WTC11 (cell line): ENCODE data around the gene ZNF277. TPM values are rescaled to one million over a fixed set of nuclear protein-coding genes. Genes with fewer than 3 reads are reported as not detected.

Source experiments
- ATAC-seq: fragments of 200-7000 bp; cut with Tn5 transposase; 2 replicates; pipeline ENCODE4 v1.10.0; 2021; ENCODE audit warnings: mild to moderate bottlenecking, moderate library complexity
- CTCF ChIA-PET: fragments of 300-600 bp; sonication (Branson Sonifier 250); formaldehyde crosslinking; loops from one replicate; lab custom pipeline; 2021; ENCODE audit warnings: antibody characterized with exemption; lab: Charles Lee
- POLR2A ChIA-PET: fragments of 350-600 bp; sonication (Branson Sonifier 250); formaldehyde crosslinking; loops from one replicate; lab custom pipeline; 2021; ENCODE audit warnings: antibody characterized with exemption; lab: Charles Lee
- DNase-seq: peaks from one replicate; pipeline ENCODE4 v3.0.0; 2021; ENCODE audit warnings: low spot score
- H3K27ac Mint-ChIP-seq: 2 replicates; pipeline ENCODE4 v1.8.0; 2021; ENCODE audit warnings: mixed read lengths
- H3K27me3 Mint-ChIP-seq: 2 replicates; pipeline ENCODE4 v1.8.0; 2021; ENCODE audit warnings: low read depth, mild to moderate bottlenecking, moderate library complexity, mixed read lengths
- H3K36me3 Mint-ChIP-seq: 2 replicates; pipeline ENCODE4 v1.8.0; 2021; ENCODE audit warnings: mixed read lengths
- H3K4me1 Mint-ChIP-seq: 2 replicates; pipeline ENCODE4 v1.8.0; 2022; ENCODE audit warnings: mixed read lengths
- H3K4me3 Mint-ChIP-seq: 2 replicates; pipeline ENCODE4 v1.8.0; 2021; ENCODE audit warnings: mild to moderate bottlenecking, moderate library complexity, mixed read lengths
- H3K9me3 Mint-ChIP-seq: 2 replicates; pipeline ENCODE4 v1.8.0; 2021; ENCODE audit warnings: mixed read lengths
- ATF1 ChIP-seq: sonication (generic); formaldehyde crosslinking; IDR thresholded peaks from 2 replicates; pipeline ENCODE4 v1.8.1; 2023; ENCODE audit warnings: mild to moderate bottlenecking, moderate library complexity, missing genetic modification reagents
- CREM ChIP-seq: sonication (generic); formaldehyde crosslinking; IDR thresholded peaks from 2 replicates; pipeline ENCODE4 v1.8.1; 2022; ENCODE audit warnings: mild to moderate bottlenecking, missing genetic modification reagents, moderate library complexity
- ETV6 ChIP-seq: sonication (generic); formaldehyde crosslinking; IDR thresholded peaks from 2 replicates; pipeline ENCODE4 v1.8.1; 2022; ENCODE audit warnings: mild to moderate bottlenecking, missing genetic modification reagents
- FOXJ3 ChIP-seq: sonication (generic); formaldehyde crosslinking; IDR thresholded peaks from 2 replicates; pipeline ENCODE4 v1.9.0; 2021; ENCODE audit warnings: missing genetic modification reagents, mild to moderate bottlenecking, borderline replicate concordance
- GABPB1 ChIP-seq: sonication (generic); formaldehyde crosslinking; IDR thresholded peaks from 2 replicates; pipeline ENCODE4 v1.8.1; 2023; ENCODE audit warnings: mild to moderate bottlenecking, missing genetic modification reagents
- HMGA2 ChIP-seq: fragments of 250-450 bp; sonication (Bioruptor Pico); IDR thresholded peaks from 2 replicates; pipeline ENCODE4 v1.4.0; 2021; ENCODE audit warnings: mild to moderate bottlenecking, moderate library complexity
- IRF2 ChIP-seq: sonication (generic); formaldehyde crosslinking; IDR thresholded peaks from 2 replicates; pipeline ENCODE4 v1.8.0; 2022; ENCODE audit warnings: low read depth, missing genetic modification reagents, borderline replicate concordance
- NR1H2 ChIP-seq: sonication (generic); formaldehyde crosslinking; IDR thresholded peaks from 2 replicates; pipeline ENCODE4 v1.9.0; 2021; ENCODE audit warnings: mild to moderate bottlenecking, moderate library complexity, missing genetic modification reagents
- NR2C2 ChIP-seq: sonication (generic); formaldehyde crosslinking; IDR thresholded peaks from 2 replicates; pipeline ENCODE4 v1.8.0; 2022; ENCODE audit warnings: mild to moderate bottlenecking, missing genetic modification reagents
- PRRX2 ChIP-seq: fragments of 250-450 bp; sonication (Bioruptor Pico); IDR thresholded peaks from 2 replicates; pipeline ENCODE4 v1.8.0; 2021; ENCODE audit warnings: mild to moderate bottlenecking
- SMAD3 ChIP-seq: sonication (generic); formaldehyde crosslinking; IDR thresholded peaks from 2 replicates; pipeline ENCODE4 v1.8.0; 2022; ENCODE audit warnings: missing genetic modification reagents, mild to moderate bottlenecking, borderline replicate concordance
- SOX15 ChIP-seq: fragments of 250-450 bp; sonication (Bioruptor Pico); IDR thresholded peaks from 2 replicates; pipeline ENCODE4 v1.9.0; 2021; ENCODE audit warnings: mild to moderate bottlenecking
- TP53 ChIP-seq: sonication (generic); formaldehyde crosslinking; IDR thresholded peaks from 2 replicates; pipeline ENCODE4 v1.8.1; 2023; ENCODE audit warnings: mild to moderate bottlenecking, missing genetic modification reagents
- ZBTB21 ChIP-seq: sonication (generic); formaldehyde crosslinking; IDR thresholded peaks from 2 replicates; pipeline ENCODE4 v1.8.1; 2023; ENCODE audit warnings: mild to moderate bottlenecking, missing genetic modification reagents, borderline replicate concordance
- ZNF219 ChIP-seq: sonication (generic); formaldehyde crosslinking; IDR thresholded peaks from 2 replicates; pipeline ENCODE4 v1.8.0; 2023; ENCODE audit warnings: missing genetic modification reagents, mild to moderate bottlenecking, borderline replicate concordance
- ZNF232 ChIP-seq: sonication (generic); formaldehyde crosslinking; IDR thresholded peaks from 2 replicates; pipeline ENCODE4 v1.8.0; 2022; ENCODE audit warnings: mild to moderate bottlenecking, missing genetic modification reagents
- ZNF263 ChIP-seq: sonication (generic); formaldehyde crosslinking; IDR thresholded peaks from 2 replicates; pipeline ENCODE4 v1.8.1; 2022; ENCODE audit warnings: low read depth, mild to moderate bottlenecking, moderate library complexity, missing genetic modification reagents
- ZNF317 ChIP-seq: sonication (generic); formaldehyde crosslinking; IDR thresholded peaks from 2 replicates; pipeline ENCODE4 v1.8.1; 2023; ENCODE audit warnings: low read depth, mild to moderate bottlenecking, moderate library complexity, missing genetic modification reagents, borderline replicate concordance
- total RNA-seq: library from RNA; stranded (reverse); gene quantifications from 3 replicates; pipeline ENCODE4 v1.2.3, GENCODE V29; 2021
- TF ChIP-seq, protein P1 (sequence below): sonication (generic); formaldehyde crosslinking; IDR thresholded peaks from 2 replicates; pipeline ENCODE4 v1.8.1; 2022; ENCODE audit warnings: missing genetic modification reagents, borderline replicate concordance
- TF ChIP-seq, protein P2 (sequence below): sonication (generic); formaldehyde crosslinking; IDR thresholded peaks from 2 replicates; pipeline ENCODE4 v1.8.1; 2022; ENCODE audit warnings: low read depth, mild to moderate bottlenecking, moderate library complexity, missing genetic modification reagents, borderline replicate concordance
- TF ChIP-seq, protein P3 (sequence below): sonication (generic); formaldehyde crosslinking; IDR thresholded peaks from 2 replicates; pipeline ENCODE4 v1.8.1; 2023; ENCODE audit warnings: mild to moderate bottlenecking, moderate library complexity, missing genetic modification reagents
- TF ChIP-seq, protein P4 (sequence below): sonication (generic); formaldehyde crosslinking; IDR thresholded peaks from 2 replicates; pipeline ENCODE4 v1.8.0; 2022; ENCODE audit warnings: mild to moderate bottlenecking, missing genetic modification reagents
- TF ChIP-seq, protein P5 (sequence below): sonication (generic); formaldehyde crosslinking; conservative IDR thresholded peaks from 2 replicates; pipeline ENCODE4 v1.8.1; 2022; ENCODE audit warnings: mild to moderate bottlenecking, missing genetic modification reagents
- TF ChIP-seq, protein P6 (sequence below): sonication (generic); formaldehyde crosslinking; IDR thresholded peaks from 2 replicates; pipeline ENCODE4 v1.8.0; 2022; ENCODE audit warnings: mild to moderate bottlenecking, missing genetic modification reagents

The ZNF277 gene
- total RNA-seq, 1 experiment from 2014 or later, result 22.5 TPM

DNA sequence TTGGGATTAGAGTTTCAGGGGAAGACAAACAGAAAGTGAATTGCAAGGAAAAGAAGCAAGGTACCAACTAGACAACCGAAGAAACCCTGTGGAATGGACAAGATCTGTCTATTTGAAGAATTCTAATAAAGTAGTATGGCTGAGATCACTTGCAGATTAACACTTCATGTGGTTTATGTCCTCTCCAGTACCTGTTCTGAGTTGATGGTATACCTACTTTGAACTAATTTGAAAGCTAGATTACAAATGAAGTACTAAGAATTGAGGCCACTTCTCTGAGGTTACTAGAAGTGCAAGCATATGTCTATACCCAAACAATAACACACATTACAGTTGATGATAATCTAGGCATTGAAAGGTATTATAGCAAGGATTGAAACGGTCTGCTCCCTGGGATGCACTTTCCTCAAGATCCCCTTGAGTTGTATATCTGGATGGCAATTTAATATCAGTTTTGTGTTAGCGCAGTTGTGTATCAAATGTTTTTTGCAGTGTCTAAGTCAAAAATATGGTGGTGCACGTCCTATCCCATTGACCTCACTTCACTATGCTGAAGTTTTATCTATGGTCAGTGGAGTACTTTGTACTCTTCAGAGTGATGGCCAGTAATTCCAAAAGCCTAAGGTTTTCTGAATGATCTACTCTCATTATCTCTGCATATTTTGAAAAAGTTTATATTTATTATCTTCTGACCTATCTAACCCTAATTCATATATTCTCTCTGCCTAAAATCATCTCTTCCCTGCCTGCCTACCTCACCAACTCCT is 25.9 kb downstream of the ZNF277 start:
- ChIA-PET CTCF (no interaction called here), POLR2A (no interaction called here)
- Mint-ChIP-seq H3K36me3 (no peaks in the 10 kb centered on the region), H3K4me3 (no peak overlapping the region), H3K27ac (no peak overlapping the region)
- no peak for ATAC-seq
- no peak for DNase-seq
- TF ChIP-seq TP53 (CRISPR knock-in tag) (no peak), CREM (CRISPR knock-in tag) (no peak), PRRX2 (CRISPR knock-in tag) (no peak), ZNF219 (CRISPR knock-in tag) (no peak), NR2C2 (CRISPR knock-in tag) (no peak), FOXJ3 (CRISPR knock-in tag) (no peak), ZNF263 (CRISPR knock-in tag) (no peak), NR1H2 (CRISPR knock-in tag) (no peak), HMGA2 (CRISPR knock-in tag) (no peak), ZNF317 (CRISPR knock-in tag) (no peak)
- TF ChIP-seq, protein P1, sequence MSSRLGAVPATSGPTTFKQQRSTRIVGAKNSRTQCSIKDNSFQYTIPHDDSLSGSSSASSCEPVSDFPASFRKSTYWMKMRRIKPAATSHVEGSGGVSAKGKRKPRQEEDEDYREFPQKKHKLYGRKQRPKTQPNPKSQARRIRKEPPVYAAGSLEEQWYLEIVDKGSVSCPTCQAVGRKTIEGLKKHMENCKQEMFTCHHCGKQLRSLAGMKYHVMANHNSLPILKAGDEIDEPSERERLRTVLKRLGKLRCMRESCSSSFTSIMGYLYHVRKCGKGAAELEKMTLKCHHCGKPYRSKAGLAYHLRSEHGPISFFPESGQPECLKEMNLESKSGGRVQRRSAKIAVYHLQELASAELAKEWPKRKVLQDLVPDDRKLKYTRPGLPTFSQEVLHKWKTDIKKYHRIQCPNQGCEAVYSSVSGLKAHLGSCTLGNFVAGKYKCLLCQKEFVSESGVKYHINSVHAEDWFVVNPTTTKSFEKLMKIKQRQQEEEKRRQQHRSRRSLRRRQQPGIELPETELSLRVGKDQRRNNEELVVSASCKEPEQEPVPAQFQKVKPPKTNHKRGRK (CRISPR knock-in tag), result no peak
- TF ChIP-seq, all 79 proteins: peak for 0
- peaks cover 9% of the 10 kb centered on the region for H3K9me3 Mint-ChIP-seq
- peaks cover 8% of the 10 kb centered on the region for H3K4me1 Mint-ChIP-seq
- no peaks in the 10 kb centered on the region for H3K27me3 Mint-ChIP-seq

DNA sequence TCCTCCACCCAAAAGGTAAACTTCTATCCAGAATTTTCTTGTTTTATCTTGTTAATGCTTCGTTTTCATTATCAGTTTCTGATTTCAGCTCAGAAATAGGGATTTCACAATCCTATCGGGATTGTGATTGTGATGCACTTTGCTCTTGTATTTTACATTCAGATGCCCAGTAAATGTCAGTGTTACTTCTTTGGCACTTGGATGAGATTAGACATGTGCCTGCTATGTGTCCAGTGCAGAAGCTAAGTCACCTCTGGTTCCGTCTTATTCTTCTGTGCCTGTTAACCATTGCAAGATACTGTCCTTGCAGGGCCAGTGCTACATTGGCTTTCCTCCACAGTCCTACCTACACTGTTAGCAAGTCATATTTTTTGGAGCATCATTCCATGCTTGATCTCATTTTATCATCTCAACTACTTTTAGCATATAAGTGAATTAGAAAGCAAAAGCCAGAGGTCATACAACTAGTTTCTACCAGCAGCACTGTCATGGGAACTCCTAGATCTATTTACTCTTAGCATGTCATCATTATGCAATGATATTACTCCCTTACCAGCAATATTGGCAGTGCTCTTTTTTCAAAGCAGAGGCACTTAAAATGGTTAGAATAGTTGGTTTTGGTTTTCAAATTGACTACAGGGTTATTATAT is 26.7 kb downstream of the ZNF277 start:
- no peaks in the 10 kb centered on the region for H3K27me3 Mint-ChIP-seq
- TF ChIP-seq HMGA2 (CRISPR knock-in tag) (no peak), GABPB1 (no peak), IRF2 (CRISPR knock-in tag) (no peak), ZNF232 (CRISPR knock-in tag) (no peak), ATF1 (CRISPR knock-in tag) (no peak), SOX15 (CRISPR knock-in tag) (no peak), SMAD3 (CRISPR knock-in tag) (no peak), ETV6 (CRISPR knock-in tag) (no peak), ZBTB21 (CRISPR knock-in tag) (no peak), ZNF219 (CRISPR knock-in tag) (no peak)
- TF ChIP-seq, protein P2, sequence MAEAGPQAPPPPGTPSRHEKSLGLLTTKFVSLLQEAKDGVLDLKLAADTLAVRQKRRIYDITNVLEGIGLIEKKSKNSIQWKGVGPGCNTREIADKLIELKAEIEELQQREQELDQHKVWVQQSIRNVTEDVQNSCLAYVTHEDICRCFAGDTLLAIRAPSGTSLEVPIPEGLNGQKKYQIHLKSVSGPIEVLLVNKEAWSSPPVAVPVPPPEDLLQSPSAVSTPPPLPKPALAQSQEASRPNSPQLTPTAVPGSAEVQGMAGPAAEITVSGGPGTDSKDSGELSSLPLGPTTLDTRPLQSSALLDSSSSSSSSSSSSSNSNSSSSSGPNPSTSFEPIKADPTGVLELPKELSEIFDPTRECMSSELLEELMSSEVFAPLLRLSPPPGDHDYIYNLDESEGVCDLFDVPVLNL (CRISPR knock-in tag), result no peak
- TF ChIP-seq, protein P3, sequence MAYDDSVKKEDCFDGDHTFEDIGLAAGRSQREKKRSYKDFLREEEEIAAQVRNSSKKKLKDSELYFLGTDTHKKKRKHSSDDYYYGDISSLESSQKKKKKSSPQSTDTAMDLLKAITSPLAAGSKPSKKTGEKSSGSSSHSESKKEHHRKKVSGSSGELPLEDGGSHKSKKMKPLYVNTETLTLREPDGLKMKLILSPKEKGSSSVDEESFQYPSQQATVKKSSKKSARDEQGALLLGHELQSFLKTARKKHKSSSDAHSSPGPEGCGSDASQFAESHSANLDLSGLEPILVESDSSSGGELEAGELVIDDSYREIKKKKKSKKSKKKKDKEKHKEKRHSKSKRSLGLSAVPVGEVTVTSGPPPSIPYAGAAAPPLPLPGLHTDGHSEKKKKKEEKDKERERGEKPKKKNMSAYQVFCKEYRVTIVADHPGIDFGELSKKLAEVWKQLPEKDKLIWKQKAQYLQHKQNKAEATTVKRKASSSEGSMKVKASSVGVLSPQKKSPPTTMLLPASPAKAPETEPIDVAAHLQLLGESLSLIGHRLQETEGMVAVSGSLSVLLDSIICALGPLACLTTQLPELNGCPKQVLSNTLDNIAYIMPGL (CRISPR knock-in tag), result no peak
- TF ChIP-seq, protein P4, sequence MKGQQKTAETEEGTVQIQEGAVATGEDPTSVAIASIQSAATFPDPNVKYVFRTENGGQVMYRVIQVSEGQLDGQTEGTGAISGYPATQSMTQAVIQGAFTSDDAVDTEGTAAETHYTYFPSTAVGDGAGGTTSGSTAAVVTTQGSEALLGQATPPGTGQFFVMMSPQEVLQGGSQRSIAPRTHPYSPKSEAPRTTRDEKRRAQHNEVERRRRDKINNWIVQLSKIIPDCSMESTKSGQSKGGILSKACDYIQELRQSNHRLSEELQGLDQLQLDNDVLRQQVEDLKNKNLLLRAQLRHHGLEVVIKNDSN (CRISPR knock-in tag), result no peak
- TF ChIP-seq, protein P5, sequence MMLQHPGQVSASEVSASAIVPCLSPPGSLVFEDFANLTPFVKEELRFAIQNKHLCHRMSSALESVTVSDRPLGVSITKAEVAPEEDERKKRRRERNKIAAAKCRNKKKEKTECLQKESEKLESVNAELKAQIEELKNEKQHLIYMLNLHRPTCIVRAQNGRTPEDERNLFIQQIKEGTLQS (CRISPR knock-in tag), result no peak
- TF ChIP-seq, protein P6, sequence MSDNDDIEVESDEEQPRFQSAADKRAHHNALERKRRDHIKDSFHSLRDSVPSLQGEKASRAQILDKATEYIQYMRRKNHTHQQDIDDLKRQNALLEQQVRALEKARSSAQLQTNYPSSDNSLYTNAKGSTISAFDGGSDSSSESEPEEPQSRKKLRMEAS (CRISPR knock-in tag), result no peak
- ATAC-seq (no peak), DNase-seq (no peak)
- H3K36me3 Mint-ChIP-seq, result no peaks in the 10 kb centered on the region
- peaks cover 5% of the 10 kb centered on the region; the same call in 1 of the 2 replicates for H3K9me3 Mint-ChIP-seq
- peaks cover 8% of the 10 kb centered on the region for H3K4me1 Mint-ChIP-seq
- POLR2A ChIA-PET, result no interaction called here
- H3K27ac Mint-ChIP-seq, result no peak overlapping the region
- no peak overlapping the region for H3K4me3 Mint-ChIP-seq
- CTCF ChIA-PET, result no interaction called here
